Stimulated activated naive CD8-positive, alpha-beta T cell treated with anti-CD3 and anti-CD28 coated beads, Interleukin-15, Interleukin-2, amounts not matched to agents 100 ng/mL and 50 ng/mL, for 24 hours (primary cell): ENCODE measurements around the gene PRKCA.

Experiments
- H3K27ac Mint-ChIP-seq: one replicate; pipeline ENCODE4 v1.8.0; 2021; ENCODE audit warnings: mild to moderate bottlenecking, mixed read lengths
- H3K27me3 Mint-ChIP-seq: one replicate; pipeline ENCODE4 v1.8.0; 2021; ENCODE audit warnings: mixed read lengths
- H3K36me3 Mint-ChIP-seq: one replicate; pipeline ENCODE4 v1.8.0; 2021; ENCODE audit warnings: low read depth, mixed read lengths
- H3K4me1 Mint-ChIP-seq: one replicate; pipeline ENCODE4 v1.8.0; 2021; ENCODE audit warnings: low read depth, mixed read lengths
- H3K4me3 Mint-ChIP-seq: one replicate; pipeline ENCODE4 v1.8.0; 2021; ENCODE audit warnings: mild to moderate bottlenecking, mixed read lengths
- H3K9me3 Mint-ChIP-seq: one replicate; pipeline ENCODE4 v1.8.0; 2021; ENCODE audit warnings: mixed read lengths

The PRKCA gene

DNA sequence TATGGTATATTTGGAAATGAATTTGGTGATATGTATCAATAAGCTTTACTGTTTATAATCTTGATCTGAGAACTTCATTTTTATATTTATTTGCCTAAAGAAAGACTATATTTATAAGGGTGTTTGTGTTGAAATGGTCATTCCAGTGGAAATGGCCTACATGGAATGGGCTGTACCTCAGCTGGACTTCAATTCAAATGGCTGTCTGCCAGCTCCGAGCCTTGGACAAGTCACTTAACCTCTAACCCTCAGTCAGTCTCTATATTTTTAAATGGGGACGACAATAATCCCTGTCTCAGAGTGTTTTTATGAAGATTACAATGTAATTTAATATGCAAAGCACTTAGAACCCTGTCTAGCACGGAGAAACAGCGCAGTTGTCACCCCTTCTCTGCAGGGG is 271.7 kb downstream of the PRKCA start:
- H3K4me3 Mint-ChIP-seq = no peak overlapping the region
- H3K27ac Mint-ChIP-seq = no peak overlapping the region
- H3K4me1 Mint-ChIP-seq = peaks cover 20% of the 10 kb centered on the region
- H3K36me3 Mint-ChIP-seq = peaks cover 29% of the 10 kb centered on the region
- H3K27me3 Mint-ChIP-seq = no peaks in the 10 kb centered on the region
- H3K9me3 Mint-ChIP-seq = no peaks in the 10 kb centered on the region

DNA sequence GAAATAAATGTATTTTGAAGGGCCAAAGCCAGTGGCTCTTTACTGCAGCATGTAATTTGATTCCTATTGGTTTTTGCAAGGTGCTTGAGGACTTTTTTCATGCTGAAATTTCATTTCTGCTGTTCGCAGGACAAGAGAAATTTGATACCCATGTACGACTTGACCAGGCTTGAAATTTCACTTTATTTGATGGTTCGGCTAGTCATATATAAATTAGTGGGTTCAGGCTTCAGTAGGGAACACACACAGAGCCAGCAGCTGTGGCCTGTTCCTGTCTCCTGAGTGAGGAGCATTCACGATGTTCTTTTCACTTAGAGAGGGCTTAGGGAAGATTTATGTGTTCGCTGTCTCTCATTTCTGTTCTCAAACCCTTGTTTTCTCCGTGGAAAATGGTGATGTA is 274.1 kb downstream of the PRKCA start:
- Mint-ChIP-seq H3K4me3 (no peak overlapping the region), H3K36me3 (peaks cover 35% of the 10 kb centered on the region), H3K27me3 (no peaks in the 10 kb centered on the region), H3K27ac (no peak overlapping the region), H3K4me1 (peaks cover 16% of the 10 kb centered on the region), H3K9me3 (no peaks in the 10 kb centered on the region)

DNA sequence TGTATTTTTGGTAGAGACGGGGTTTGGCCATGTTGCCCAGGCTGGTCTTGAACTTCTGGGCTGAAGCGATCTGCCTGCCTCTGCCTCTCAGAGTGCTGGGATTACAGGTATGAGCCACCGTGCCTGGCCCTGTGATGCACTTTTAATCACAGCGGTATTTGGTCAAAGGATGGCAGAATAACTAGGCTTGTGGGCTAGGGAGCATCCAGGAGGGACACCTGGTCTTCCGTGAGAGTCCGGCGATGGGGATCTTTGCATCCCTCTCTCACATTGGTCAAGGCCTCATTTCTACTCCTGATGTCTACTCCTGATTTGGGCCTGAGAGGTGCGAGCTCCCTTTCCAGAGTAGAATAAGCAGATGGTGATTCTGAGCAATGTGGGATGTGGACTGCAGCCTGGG is 274.6 kb downstream of the PRKCA start:
- Mint-ChIP-seq H3K27ac (no peak overlapping the region), H3K4me3 (no peak overlapping the region), H3K27me3 (no peaks in the 10 kb centered on the region), H3K36me3 (peaks cover 34% of the 10 kb centered on the region), H3K9me3 (peaks cover 3% of the 10 kb centered on the region), H3K4me1 (peaks cover 11% of the 10 kb centered on the region)

DNA sequence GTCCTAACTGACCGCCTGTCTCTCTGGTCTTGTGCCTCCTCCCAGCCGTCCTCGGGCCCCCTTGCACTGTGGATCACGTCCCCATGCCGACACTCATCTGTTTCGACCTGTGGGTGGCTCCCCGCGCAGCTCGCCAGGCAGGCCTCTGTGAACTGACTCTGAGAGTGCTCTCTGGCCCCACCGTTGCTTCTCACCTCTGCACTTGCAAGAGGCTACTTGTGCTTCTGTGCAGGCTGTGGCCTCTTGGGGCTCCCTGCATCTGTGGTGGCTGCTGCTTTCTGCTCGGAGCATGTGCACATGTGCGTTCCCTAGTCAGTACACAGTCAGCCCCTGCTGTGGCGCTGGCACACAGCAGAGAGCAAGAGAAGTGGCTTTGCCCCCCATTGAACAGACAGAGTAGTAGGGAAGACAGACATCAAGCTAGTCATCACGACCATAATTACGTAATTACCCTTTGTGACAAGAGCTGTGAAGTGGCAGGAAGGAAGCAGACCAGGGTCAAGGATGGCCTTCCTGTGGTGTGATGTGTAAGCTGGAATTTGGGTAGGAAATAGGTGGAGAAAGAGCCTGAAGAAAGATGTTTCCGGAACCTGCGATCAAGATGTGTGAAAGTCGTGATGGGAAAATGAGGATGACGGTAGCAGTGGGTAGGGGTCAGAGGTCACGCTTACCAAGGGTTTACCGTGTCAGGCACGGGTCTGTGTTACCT is 276.5 kb downstream of the PRKCA start:
- H3K4me1 Mint-ChIP-seq = peaks cover 16% of the 10 kb centered on the region
- H3K27ac Mint-ChIP-seq = peak overlapping the region; percentile 40
- peaks cover 5% of the 10 kb centered on the region for H3K9me3 Mint-ChIP-seq
- peaks cover 40% of the 10 kb centered on the region for H3K36me3 Mint-ChIP-seq
- no peaks in the 10 kb centered on the region for H3K27me3 Mint-ChIP-seq
- no peak overlapping the region for H3K4me3 Mint-ChIP-seq

DNA sequence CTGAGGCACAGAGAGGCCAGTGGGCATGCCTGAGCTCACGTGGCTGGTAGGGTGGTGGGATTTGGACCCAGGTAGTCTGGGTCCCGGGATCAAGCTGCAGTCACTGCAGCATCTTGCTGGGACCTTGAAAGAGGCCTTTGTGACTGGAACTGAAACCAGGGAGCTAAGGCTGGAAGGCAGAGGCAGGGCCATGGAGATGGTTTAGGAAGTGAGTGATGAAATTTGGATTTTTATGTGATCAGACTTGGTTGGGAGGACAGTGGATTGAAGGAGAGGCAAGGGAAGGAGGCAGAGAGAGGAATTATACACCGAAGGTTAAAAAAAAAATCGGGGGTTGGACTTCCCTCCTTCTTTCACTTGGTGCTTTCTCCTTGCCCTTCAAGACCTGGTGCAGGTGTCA is 277.1 kb downstream of the PRKCA start:
- H3K4me3 Mint-ChIP-seq = no peak overlapping the region
- peaks cover 42% of the 10 kb centered on the region for H3K36me3 Mint-ChIP-seq
- peaks cover 16% of the 10 kb centered on the region for H3K4me1 Mint-ChIP-seq
- peaks cover 5% of the 10 kb centered on the region for H3K9me3 Mint-ChIP-seq
- H3K27ac Mint-ChIP-seq = peak overlapping the region; percentile 40
- H3K27me3 Mint-ChIP-seq = no peaks in the 10 kb centered on the region

DNA sequence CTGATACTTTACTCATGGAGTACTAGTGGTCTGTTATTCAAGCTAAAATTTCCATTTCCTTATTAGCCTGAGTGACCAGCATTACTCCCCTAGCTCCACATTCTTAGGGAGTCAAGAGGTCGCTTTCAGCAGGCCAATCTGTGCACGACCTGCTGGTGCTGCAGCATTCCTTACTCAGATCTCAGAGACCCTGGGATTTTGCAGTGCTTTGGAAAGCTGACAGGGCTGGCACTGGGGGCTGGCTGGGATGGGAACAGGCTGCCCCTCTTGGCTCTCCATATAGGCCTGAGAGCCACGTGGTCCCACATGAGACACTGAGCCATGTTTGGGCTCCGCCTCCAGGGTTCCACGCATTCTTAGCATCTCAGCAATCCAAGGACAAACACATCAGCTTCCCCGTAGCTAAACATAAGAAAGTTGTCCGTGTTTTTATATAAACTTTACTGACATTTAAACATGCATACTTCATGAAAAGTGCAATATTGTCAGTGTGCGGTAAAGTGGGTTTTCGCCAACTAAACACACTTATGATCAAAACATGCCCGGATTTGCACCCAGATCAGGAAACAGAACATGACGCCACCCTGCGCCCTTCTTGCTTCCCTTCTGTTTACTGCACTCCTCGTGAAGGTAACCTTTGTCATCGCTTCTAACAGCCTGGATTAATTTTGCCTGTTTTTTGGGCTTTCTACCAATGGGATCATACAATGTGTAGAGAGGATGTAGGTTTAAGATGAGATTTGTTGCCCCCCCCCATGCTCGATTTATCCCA is 278.0 kb downstream of the PRKCA start:
- H3K27ac Mint-ChIP-seq = no peak overlapping the region
- peaks cover 16% of the 10 kb centered on the region for H3K4me1 Mint-ChIP-seq
- H3K4me3 Mint-ChIP-seq = no peak overlapping the region
- H3K27me3 Mint-ChIP-seq = no peaks in the 10 kb centered on the region
- peaks cover 5% of the 10 kb centered on the region for H3K9me3 Mint-ChIP-seq
- H3K36me3 Mint-ChIP-seq = peaks cover 44% of the 10 kb centered on the region

DNA sequence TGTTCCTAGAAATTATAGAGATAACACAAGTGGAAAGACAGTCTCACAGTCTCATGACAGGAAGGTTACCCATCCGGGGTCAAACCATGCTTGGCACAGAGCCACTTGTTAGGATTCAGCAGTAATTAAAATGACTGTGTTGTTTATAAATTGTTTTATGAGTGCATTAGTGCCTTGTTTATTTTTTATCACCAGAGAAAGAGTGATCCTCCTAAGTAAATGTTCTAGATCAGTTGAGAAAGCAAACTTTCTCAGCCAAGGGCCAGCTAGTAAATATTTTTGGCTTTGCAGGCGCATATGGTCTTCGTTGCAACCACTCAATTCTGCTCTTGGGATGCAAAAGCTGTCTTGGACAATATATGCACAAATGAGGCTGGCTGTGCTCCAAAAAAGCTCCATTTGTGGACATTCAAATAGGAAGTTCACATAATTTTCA is 278.6 kb downstream of the PRKCA start:
- H3K4me3 Mint-ChIP-seq = no peak overlapping the region
- no peaks in the 10 kb centered on the region for H3K27me3 Mint-ChIP-seq
- peaks cover 16% of the 10 kb centered on the region for H3K4me1 Mint-ChIP-seq
- peaks cover 44% of the 10 kb centered on the region for H3K36me3 Mint-ChIP-seq
- H3K27ac Mint-ChIP-seq = no peak overlapping the region
- H3K9me3 Mint-ChIP-seq = peaks cover 5% of the 10 kb centered on the region

DNA sequence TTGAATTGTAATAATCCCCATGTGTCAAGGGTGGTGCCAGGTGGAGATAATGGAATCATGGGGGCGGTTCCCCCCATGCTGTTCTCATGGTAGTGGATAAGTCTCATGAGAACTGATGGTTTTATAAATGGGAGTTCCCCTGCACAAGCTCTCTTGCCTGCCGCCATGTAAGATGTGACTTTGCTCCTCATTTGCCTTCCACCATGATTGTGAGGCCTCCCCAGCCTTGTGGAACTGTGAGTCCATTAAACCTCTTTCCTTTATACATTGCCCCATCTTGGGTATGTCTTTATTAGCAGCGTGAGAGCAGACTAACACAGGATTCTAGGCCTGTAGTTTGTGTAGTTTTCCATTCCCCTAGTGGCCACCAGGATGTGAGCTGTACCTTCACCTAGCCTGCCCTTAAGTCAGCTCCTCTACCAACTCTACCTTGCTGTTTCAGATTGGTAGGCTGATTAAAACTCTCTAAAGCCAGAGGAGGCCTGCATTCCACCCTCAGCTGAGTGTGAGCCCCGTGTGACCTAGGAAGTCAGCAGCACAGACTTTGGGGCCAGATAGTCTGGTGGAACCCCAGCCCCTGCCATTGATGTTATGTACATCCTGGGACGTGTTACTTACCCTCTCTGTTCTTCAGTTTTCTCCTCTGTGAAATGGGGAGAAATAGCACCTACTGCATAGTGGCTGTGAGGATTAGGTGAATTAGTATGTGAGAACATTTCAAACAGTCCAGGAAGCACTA is 280.1 kb downstream of the PRKCA start:
- Mint-ChIP-seq H3K36me3 (peaks cover 44% of the 10 kb centered on the region), H3K27ac (peak overlapping the region; percentile 2), H3K27me3 (no peaks in the 10 kb centered on the region), H3K4me1 (peaks cover 19% of the 10 kb centered on the region), H3K4me3 (no peak overlapping the region), H3K9me3 (peaks cover 5% of the 10 kb centered on the region)

DNA sequence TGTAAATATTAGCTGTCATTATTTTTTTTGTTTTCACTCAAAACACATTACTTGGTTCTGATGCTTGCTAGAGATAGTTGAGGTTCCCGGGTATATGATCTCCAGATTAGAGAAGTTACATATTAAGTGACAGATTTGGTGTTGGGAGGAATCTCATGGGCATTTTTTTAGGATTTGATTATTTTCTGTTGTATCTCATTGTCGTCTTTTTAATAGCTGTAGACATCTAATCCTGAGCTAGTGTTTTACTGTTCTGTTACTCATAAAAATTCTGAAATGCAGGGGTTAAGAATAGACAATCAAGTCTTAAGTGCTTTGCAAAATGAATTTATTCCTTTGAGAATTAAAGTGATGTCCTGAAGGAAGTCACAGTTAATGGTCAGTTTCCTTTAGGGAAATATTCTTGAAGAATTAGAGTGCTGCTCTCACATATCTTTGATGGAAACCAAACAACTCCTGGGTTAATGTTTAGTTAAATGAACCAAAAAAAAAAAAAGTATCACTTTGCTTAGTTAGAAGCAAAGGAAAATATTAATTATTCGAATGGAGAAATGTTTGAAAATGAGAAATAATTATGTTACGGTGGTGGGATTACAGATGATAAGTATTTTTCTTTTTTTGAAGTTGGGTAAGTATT is 280.8 kb downstream of the PRKCA start:
- Mint-ChIP-seq H3K9me3 (peaks cover 5% of the 10 kb centered on the region), H3K36me3 (peaks cover 40% of the 10 kb centered on the region), H3K4me1 (peaks cover 19% of the 10 kb centered on the region), H3K27me3 (no peaks in the 10 kb centered on the region), H3K4me3 (no peak overlapping the region), H3K27ac (no peak overlapping the region)

DNA sequence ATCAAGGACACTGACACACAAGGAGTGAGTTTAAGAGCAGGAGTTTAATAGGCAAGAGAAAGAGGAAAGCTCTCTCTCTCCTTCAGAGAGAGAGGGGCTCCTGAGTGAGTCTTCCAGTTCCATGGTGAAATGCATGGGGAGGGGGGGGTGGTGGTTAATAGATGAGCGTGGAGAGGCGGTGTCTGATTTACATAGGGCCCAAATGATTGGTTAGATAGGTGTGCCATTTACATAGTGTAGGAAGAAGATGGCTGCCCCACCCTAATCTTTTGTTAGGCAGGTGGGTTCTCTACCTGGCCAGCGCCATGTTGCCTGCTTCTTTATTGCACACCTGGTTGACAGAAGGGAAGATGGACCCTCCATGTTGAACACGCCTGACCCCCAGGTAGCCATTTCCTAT is 282.5 kb downstream of the PRKCA start:
- Mint-ChIP-seq H3K9me3 (peaks cover 5% of the 10 kb centered on the region), H3K27me3 (no peaks in the 10 kb centered on the region), H3K4me1 (peaks cover 16% of the 10 kb centered on the region), H3K27ac (no peak overlapping the region), H3K36me3 (peaks cover 23% of the 10 kb centered on the region), H3K4me3 (no peak overlapping the region)

DNA sequence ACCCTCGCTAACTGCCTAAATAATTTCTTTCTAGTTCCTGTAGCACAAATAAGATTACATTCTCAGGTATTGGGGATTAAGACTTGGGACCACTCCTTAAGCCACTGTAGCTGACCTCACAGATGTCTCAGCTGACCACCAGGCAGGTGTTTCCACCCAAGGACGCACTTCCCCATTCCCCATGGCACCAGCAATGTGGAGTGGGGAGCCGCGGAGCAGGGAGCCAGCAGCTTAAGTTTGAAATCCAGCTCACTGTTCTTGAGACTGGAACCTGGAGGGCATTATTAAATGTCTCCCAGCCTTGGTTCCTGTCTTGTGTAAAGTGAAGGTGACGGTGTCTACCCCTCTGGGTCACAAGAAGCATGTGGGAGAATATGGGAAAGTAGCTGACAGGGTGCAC is 283.1 kb downstream of the PRKCA start:
- peaks cover 5% of the 10 kb centered on the region for H3K9me3 Mint-ChIP-seq
- no peak overlapping the region for H3K4me3 Mint-ChIP-seq
- H3K36me3 Mint-ChIP-seq = peaks cover 21% of the 10 kb centered on the region
- no peaks in the 10 kb centered on the region for H3K27me3 Mint-ChIP-seq
- H3K27ac Mint-ChIP-seq = no peak overlapping the region
- peaks cover 16% of the 10 kb centered on the region for H3K4me1 Mint-ChIP-seq

DNA sequence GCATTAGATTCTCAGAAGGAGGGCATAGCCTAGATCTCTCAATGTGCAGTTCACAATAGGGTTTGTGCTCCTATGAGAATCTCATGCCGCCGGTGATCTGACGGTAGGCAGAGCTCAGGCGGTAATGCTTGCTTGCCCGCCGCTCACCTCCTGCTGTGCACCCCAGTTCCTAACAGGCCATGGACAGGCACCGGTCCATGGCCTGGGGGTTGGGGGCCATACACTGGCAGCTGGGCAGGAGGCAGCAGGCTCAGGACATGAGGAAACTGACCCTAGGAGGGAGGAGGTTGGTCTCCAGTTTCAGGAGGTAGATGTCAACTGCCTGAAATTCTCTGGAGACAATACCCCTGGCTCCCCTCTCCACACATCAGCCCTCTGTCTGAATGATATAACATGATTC is 287.5 kb downstream of the PRKCA start:
- H3K9me3 Mint-ChIP-seq = peaks cover 3% of the 10 kb centered on the region
- peaks cover 9% of the 10 kb centered on the region for H3K4me1 Mint-ChIP-seq
- no peak overlapping the region for H3K4me3 Mint-ChIP-seq
- no peak overlapping the region for H3K27ac Mint-ChIP-seq
- no peaks in the 10 kb centered on the region for H3K27me3 Mint-ChIP-seq
- peaks cover 14% of the 10 kb centered on the region for H3K36me3 Mint-ChIP-seq

DNA sequence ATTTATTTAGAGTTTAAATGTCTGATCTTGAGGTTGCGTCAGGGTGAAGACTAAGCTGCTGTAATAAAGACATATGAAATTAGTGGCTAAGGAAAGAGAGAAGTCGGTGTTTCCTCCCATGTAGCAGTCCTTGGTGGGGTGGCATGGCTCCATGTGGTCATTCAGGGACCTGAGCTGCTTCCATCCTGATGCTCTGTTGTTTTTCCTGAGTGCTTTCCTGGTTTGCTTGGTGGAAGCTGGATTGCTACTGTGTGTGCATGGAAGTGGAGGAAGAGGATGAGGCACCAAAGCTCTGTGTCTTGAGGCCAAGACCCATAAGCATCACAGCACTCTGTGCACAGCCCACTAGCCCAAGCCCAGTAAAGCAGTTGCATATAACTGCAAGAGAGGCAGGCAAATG is 290.7 kb downstream of the PRKCA start:
- peaks cover 2% of the 10 kb centered on the region for H3K4me1 Mint-ChIP-seq
- H3K27me3 Mint-ChIP-seq = no peaks in the 10 kb centered on the region
- H3K36me3 Mint-ChIP-seq = peaks cover 23% of the 10 kb centered on the region
- peaks cover 3% of the 10 kb centered on the region for H3K9me3 Mint-ChIP-seq
- H3K27ac Mint-ChIP-seq = peak overlapping the region; percentile 67
- H3K4me3 Mint-ChIP-seq = no peak overlapping the region

DNA sequence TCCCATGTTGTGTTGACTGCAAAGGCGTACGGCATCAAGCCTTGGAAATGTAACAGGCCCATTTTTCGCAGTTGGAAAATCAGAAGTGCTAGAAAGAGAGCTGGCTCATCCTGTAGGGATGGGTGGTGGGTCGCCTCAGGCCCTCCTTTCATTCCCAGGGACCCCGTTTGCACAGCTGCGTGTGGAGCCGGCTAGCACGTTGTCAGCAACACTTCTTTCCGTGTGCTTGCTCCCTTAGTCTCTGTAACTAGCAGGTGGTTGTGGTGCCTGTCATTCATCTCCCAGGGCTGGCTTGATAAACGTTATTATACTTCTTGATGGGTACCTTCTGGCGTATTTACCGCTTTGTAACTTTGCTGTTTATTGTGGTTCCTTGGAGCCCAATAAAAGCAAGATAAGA is 293.5 kb downstream of the PRKCA start:
- Mint-ChIP-seq H3K4me1 (no peaks in the 10 kb centered on the region), H3K4me3 (no peak overlapping the region), H3K27me3 (no peaks in the 10 kb centered on the region), H3K36me3 (peaks cover 23% of the 10 kb centered on the region), H3K9me3 (peaks cover 3% of the 10 kb centered on the region), H3K27ac (no peak overlapping the region)
